DND-41 (cell line): ENCODE results near the gene SLC22A31.

Experiments
- EZH2 ChIP-seq: IDR thresholded peaks from 3 replicates; pipeline ENCODE4 v1.6.1; 2012; ENCODE audit warnings: borderline replicate concordance, low read depth, mild to moderate bottlenecking, moderate library complexity, low read length, inconsistent platforms; ENCODE audit not compliant: severe bottlenecking
- TF ChIP-seq, protein P1 (sequence below): IDR thresholded peaks from 2 replicates; pipeline ENCODE4 v1.5.1; 2012; ENCODE audit warnings: borderline replicate concordance, low read length, moderate library complexity, mild to moderate bottlenecking; ENCODE audit not compliant: poor library complexity, severe bottlenecking; ENCODE audit errors: extremely low read depth

GRCh38 chr16:89224665-89225064 lies 24.3 kb upstream of the SLC22A31 start:
- TF ChIP-seq EZH2 = no peak
- TF ChIP-seq, protein P1, sequence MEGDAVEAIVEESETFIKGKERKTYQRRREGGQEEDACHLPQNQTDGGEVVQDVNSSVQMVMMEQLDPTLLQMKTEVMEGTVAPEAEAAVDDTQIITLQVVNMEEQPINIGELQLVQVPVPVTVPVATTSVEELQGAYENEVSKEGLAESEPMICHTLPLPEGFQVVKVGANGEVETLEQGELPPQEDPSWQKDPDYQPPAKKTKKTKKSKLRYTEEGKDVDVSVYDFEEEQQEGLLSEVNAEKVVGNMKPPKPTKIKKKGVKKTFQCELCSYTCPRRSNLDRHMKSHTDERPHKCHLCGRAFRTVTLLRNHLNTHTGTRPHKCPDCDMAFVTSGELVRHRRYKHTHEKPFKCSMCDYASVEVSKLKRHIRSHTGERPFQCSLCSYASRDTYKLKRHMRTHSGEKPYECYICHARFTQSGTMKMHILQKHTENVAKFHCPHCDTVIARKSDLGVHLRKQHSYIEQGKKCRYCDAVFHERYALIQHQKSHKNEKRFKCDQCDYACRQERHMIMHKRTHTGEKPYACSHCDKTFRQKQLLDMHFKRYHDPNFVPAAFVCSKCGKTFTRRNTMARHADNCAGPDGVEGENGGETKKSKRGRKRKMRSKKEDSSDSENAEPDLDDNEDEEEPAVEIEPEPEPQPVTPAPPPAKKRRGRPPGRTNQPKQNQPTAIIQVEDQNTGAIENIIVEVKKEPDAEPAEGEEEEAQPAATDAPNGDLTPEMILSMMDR = no peak
